Natural killer cell treated with Interleukin-12 subunit alpha and Interleukin-12 subunit beta and Interleukin-15 and Interleukin-18, amount 100 ng/mL, for 72 hours (primary cell): ENCODE results near the gene UBE2J2. TPM values are rescaled to one million over a fixed set of nuclear protein-coding genes. Genes with fewer than 3 reads are reported as not detected.

Source experiments
- ATAC-seq, 2 donors: fragments of 150-1000 bp; cut with Tn5 transposase in 1 of 2; sonication (Bioruptor Pico), chemical (Tn5 transposase) in 1 of 2; 2 replicates each; pipeline ENCODE4 v1.10.0; 2021
- DNase-seq: peaks from one replicate; pipeline ENCODE4 v3.0.0; 2022; ENCODE audit warnings: low spot score
- H3K27ac Mint-ChIP-seq, 2 donors: 1 replicate in 1 of 2; 2 replicates in 1 of 2; pipeline ENCODE4 v1.8.0; 2022; ENCODE audit warnings: mixed read lengths in 2 of 2, mild to moderate bottlenecking in 1 of 2, moderate library complexity in 1 of 2
- H3K27me3 Mint-ChIP-seq, 2 donors: 1 replicate in 1 of 2; 2 replicates in 1 of 2; pipeline ENCODE4 v1.8.0; 2022; ENCODE audit warnings: mixed read lengths in 2 of 2
- H3K36me3 Mint-ChIP-seq: one replicate; pipeline ENCODE4 v1.8.0; 2022; ENCODE audit warnings: mixed read lengths
- H3K4me1 Mint-ChIP-seq, 2 donors: 1 replicate in 1 of 2; 2 replicates in 1 of 2; pipeline ENCODE4 v1.8.0; 2022; ENCODE audit warnings: low read depth in 2 of 2, mixed read lengths in 2 of 2, mild to moderate bottlenecking in 1 of 2
- H3K4me3 Mint-ChIP-seq: one replicate; pipeline ENCODE4 v1.8.0; 2022; ENCODE audit warnings: mixed read lengths
- H3K9me3 Mint-ChIP-seq: 2 replicates; pipeline ENCODE4 v1.8.0; 2022; ENCODE audit warnings: mixed read lengths
- total RNA-seq, 2 donors: library from RNA; stranded (reverse); gene quantifications; one replicate each; pipeline ENCODE4 v1.2.3, GENCODE V29; 2022

UBE2J2 gene
- total RNA-seq, 2 donors from 2014 or later = 70.6 to 119 TPM

DNA sequence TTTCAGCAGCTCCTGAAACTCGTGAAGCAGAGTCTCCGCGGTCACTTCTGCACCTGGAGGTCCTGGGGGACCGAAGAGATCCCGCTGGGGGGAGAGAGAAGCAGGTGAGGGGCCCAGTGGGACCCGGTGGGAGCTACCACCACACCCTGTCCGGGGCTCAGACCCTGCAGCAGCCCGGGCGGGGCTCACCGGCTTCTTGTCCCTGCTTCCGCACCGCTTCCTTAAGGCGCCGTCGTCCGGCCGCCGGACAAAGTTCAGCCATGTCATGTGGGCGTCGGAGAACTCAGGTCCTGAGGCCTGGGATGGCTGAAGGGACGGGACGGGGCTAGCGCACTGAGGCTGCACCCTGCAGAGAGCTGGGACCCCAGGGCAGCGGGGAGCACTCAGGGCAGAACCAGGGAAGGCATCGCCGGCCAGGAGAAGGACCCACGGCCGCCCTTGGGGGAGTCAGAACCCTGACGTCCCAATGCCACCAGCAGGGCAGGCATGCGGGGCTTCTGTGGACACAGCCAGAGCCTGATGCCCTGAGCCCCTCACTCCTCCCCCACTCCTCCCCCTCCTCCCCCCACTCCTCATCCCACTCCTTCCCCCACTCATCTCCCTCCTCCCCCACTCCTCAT, 29.4 kb downstream of the UBE2J2 start:
- ATAC-seq = no peak
- no peak overlapping the region for H3K4me3 Mint-ChIP-seq
- no peak overlapping the region for H3K27ac Mint-ChIP-seq
- H3K27me3 Mint-ChIP-seq = no peaks in the 10 kb centered on the region
- DNase-seq = no peak
- H3K36me3 Mint-ChIP-seq = no peaks in the 10 kb centered on the region
- H3K4me1 Mint-ChIP-seq = no peaks in the 10 kb centered on the region
- no peaks in the 10 kb centered on the region for H3K9me3 Mint-ChIP-seq

DNA sequence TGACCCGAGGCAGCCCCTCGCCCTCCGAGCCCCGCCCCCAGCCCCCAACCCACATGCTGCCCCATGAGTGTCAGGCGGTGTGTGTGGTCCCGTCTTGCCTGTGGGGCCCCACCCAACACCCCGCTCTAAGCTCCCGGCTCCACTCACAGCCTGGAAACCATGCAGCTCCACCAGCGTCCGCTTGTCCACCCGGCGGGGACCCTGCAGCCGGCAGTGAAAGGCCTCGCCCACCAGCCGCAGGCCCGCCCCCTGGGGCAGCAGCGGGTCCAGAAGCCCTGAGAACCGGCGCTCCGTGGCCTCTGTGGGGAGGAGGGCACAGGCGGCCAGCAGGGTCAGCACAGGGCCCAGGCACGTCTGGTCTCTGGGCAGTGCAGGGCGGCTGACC, 29.9 kb downstream of the UBE2J2 start:
- Mint-ChIP-seq H3K9me3 (no peaks in the 10 kb centered on the region), H3K27me3 (no peaks in the 10 kb centered on the region), H3K4me1 (no peaks in the 10 kb centered on the region), H3K4me3 (no peak overlapping the region), H3K36me3 (no peaks in the 10 kb centered on the region), H3K27ac (no peak overlapping the region)
- DNase-seq (no peak), ATAC-seq (no peak)

DNA sequence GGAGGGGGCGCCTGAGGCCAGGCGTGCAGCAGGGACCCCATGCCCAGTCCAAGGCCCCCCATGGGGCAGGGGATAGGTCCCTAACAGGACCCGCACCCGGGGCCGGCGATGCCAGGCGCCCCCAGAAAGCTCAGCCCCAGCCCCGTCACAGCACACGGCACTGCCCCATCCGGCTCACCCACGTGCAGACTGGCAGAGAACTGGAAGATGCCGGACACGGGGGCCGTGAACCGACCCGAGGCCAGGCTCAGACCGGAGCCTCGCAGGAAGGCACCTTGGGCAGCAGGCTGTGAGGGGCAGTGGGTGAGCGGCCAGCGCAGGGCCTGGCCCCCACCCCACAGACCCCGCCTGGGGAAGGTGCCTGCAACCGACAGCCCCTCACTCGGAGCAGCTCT, 30.4 kb downstream of the UBE2J2 start:
- no peaks in the 10 kb centered on the region for H3K27me3 Mint-ChIP-seq
- H3K9me3 Mint-ChIP-seq = no peaks in the 10 kb centered on the region
- no peaks in the 10 kb centered on the region for H3K4me1 Mint-ChIP-seq
- H3K27ac Mint-ChIP-seq = no peak overlapping the region
- H3K36me3 Mint-ChIP-seq = no peaks in the 10 kb centered on the region
- H3K4me3 Mint-ChIP-seq = no peak overlapping the region
- no peak for DNase-seq
- no peak for ATAC-seq

GRCh38 chr1:1242461-1243265, 31.0 kb downstream of the UBE2J2 start:
- no peaks in the 10 kb centered on the region for H3K9me3 Mint-ChIP-seq
- DNase-seq (no peak), ATAC-seq (no peak)
- no peak overlapping the region for H3K4me3 Mint-ChIP-seq
- H3K27ac Mint-ChIP-seq = no peak overlapping the region
- no peaks in the 10 kb centered on the region for H3K4me1 Mint-ChIP-seq
- no peaks in the 10 kb centered on the region for H3K36me3 Mint-ChIP-seq
- H3K27me3 Mint-ChIP-seq = no peaks in the 10 kb centered on the region

- DNase-seq (no peak), ATAC-seq (no peak)
- Mint-ChIP-seq H3K4me1 (no peaks in the 10 kb centered on the region), H3K27me3 (no peaks in the 10 kb centered on the region), H3K36me3 (no peaks in the 10 kb centered on the region), H3K9me3 (no peaks in the 10 kb centered on the region), H3K27ac (no peak overlapping the region), H3K4me3 (no peak overlapping the region)
Measured at GRCh38 chr1:1241588-1242219, 31.9 kb downstream of the UBE2J2 start.

GRCh38 chr1:1240822-1241587, 32.6 kb downstream of the UBE2J2 start:
- no peak for ATAC-seq
- H3K36me3 Mint-ChIP-seq = no peaks in the 10 kb centered on the region
- DNase-seq = no peak
- H3K4me1 Mint-ChIP-seq = no peaks in the 10 kb centered on the region
- no peak overlapping the region for H3K27ac Mint-ChIP-seq
- H3K27me3 Mint-ChIP-seq = no peaks in the 10 kb centered on the region
- no peak overlapping the region for H3K4me3 Mint-ChIP-seq
- no peaks in the 10 kb centered on the region for H3K9me3 Mint-ChIP-seq

DNA sequence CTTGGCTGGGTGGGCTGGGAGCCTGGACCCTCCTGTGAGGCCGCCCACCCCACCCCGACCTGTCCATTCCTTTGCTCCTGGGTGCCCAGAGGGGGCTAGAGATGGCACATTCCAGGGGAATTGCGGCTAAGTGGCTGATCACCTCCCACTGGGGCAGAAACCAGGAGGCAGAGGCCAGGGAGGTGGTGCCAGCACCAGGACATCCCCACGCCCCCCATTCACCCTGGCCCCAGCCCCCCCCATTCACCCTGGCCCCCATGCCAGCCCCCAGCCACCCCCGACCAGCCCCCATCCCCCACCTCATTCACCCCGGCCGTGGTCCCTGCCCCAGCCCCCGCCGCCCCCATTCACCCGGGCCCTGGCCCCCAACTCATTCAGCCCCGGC, 33.3 kb downstream of the UBE2J2 start:
- no peak overlapping the region for H3K27ac Mint-ChIP-seq
- no peaks in the 10 kb centered on the region for H3K9me3 Mint-ChIP-seq
- H3K4me1 Mint-ChIP-seq = no peaks in the 10 kb centered on the region
- ATAC-seq = no peak
- H3K36me3 Mint-ChIP-seq = no peaks in the 10 kb centered on the region
- no peak for DNase-seq
- no peaks in the 10 kb centered on the region for H3K27me3 Mint-ChIP-seq
- no peak overlapping the region for H3K4me3 Mint-ChIP-seq

GRCh38 chr1:1239614-1240347, 33.9 kb downstream of the UBE2J2 start:
- no peak for DNase-seq
- H3K27ac Mint-ChIP-seq = no peak overlapping the region
- no peaks in the 10 kb centered on the region for H3K4me1 Mint-ChIP-seq
- H3K4me3 Mint-ChIP-seq = no peak overlapping the region
- no peak for ATAC-seq
- H3K36me3 Mint-ChIP-seq = no peaks in the 10 kb centered on the region
- no peaks in the 10 kb centered on the region for H3K9me3 Mint-ChIP-seq
- no peaks in the 10 kb centered on the region for H3K27me3 Mint-ChIP-seq

- no peak overlapping the region for H3K27ac Mint-ChIP-seq
- H3K36me3 Mint-ChIP-seq = no peaks in the 10 kb centered on the region
- no peak for ATAC-seq
- H3K4me1 Mint-ChIP-seq = peaks cover 0 to 2% of the 10 kb centered on the region in 2 donors
- no peaks in the 10 kb centered on the region for H3K27me3 Mint-ChIP-seq
- no peak for DNase-seq
- no peak overlapping the region for H3K4me3 Mint-ChIP-seq
- H3K9me3 Mint-ChIP-seq = no peaks in the 10 kb centered on the region
Measured at GRCh38 chr1:1239227-1239613, 34.4 kb downstream of the UBE2J2 start.

DNA sequence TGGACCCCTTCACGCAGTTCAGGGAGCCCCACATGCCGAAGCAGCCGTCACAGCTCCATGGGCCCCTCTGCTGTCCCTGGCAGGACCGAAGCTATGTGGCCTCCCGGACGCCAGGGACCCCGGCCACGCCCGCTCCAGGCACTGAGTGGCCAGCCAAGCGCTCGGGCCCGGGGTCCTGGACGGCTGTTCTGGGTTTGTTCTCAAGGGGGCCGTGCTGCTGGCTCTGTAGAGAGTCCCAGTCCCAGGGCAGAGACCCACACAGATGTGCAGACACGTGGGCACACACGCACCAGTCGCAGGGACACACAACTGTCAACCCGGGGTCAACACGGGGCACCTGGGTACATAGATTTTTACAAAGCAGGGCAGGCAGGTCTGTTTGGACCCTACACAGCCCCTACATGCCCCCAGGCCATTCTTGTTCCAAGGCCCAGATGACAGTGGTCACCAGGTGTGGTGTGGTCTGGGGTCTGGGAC, 34.9 kb downstream of the UBE2J2 start:
- H3K4me1 Mint-ChIP-seq = peaks cover 3 to 4% of the 10 kb centered on the region in 2 donors
- H3K4me3 Mint-ChIP-seq = no peak overlapping the region
- no peaks in the 10 kb centered on the region for H3K9me3 Mint-ChIP-seq
- ATAC-seq = no peak
- no peak overlapping the region for H3K27ac Mint-ChIP-seq
- peaks cover under 1% of the 10 kb centered on the region for H3K36me3 Mint-ChIP-seq
- H3K27me3 Mint-ChIP-seq = no peaks in the 10 kb centered on the region
- DNase-seq = no peak

GRCh38 chr1:1237874-1238701, 35.6 kb downstream of the UBE2J2 start:
- ATAC-seq (no peak), DNase-seq (no peak)
- Mint-ChIP-seq H3K9me3 (no peaks in the 10 kb centered on the region), H3K4me1 (peaks cover 7 to 9% of the 10 kb centered on the region in 2 donors), H3K27ac (no peak overlapping the region), H3K4me3 (no peak overlapping the region), H3K36me3 (peaks cover 5% of the 10 kb centered on the region), H3K27me3 (no peaks in the 10 kb centered on the region)

- H3K9me3 Mint-ChIP-seq = no peaks in the 10 kb centered on the region
- H3K4me1 Mint-ChIP-seq = peaks cover 7 to 9% of the 10 kb centered on the region in 2 donors
- ATAC-seq (no peak), DNase-seq (no peak)
- no peaks in the 10 kb centered on the region for H3K27me3 Mint-ChIP-seq
- H3K36me3 Mint-ChIP-seq = peaks cover 5% of the 10 kb centered on the region
- H3K27ac Mint-ChIP-seq = no peak overlapping the region
- no peak overlapping the region for H3K4me3 Mint-ChIP-seq
Measured at GRCh38 chr1:1236945-1237873, 36.4 kb downstream of the UBE2J2 start.
